A549 treated with CpdA at 1 μM for 4 hours (cell line): ENCODE data around the gene ICAM5. TPM values are rescaled to one million over a fixed set of nuclear protein-coding genes. Genes with fewer than 3 reads are reported as not detected.

Source experiments
- total RNA-seq: library from RNA; stranded (reverse); fragments of 200-300 nt; extraction: Qiagen RNA extraction; gene quantifications from 5 replicates; pipeline ENCODE4 v1.2.3, GENCODE V29; 2022; ENCODE audit warnings: low read depth

Gene ICAM5, protein sequence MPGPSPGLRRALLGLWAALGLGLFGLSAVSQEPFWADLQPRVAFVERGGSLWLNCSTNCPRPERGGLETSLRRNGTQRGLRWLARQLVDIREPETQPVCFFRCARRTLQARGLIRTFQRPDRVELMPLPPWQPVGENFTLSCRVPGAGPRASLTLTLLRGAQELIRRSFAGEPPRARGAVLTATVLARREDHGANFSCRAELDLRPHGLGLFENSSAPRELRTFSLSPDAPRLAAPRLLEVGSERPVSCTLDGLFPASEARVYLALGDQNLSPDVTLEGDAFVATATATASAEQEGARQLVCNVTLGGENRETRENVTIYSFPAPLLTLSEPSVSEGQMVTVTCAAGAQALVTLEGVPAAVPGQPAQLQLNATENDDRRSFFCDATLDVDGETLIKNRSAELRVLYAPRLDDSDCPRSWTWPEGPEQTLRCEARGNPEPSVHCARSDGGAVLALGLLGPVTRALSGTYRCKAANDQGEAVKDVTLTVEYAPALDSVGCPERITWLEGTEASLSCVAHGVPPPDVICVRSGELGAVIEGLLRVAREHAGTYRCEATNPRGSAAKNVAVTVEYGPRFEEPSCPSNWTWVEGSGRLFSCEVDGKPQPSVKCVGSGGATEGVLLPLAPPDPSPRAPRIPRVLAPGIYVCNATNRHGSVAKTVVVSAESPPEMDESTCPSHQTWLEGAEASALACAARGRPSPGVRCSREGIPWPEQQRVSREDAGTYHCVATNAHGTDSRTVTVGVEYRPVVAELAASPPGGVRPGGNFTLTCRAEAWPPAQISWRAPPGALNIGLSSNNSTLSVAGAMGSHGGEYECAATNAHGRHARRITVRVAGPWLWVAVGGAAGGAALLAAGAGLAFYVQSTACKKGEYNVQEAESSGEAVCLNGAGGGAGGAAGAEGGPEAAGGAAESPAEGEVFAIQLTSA
- 0.52 to 0.84 TPM (median 0.61 TPM) in 5 replicates for total RNA-seq

DNA sequence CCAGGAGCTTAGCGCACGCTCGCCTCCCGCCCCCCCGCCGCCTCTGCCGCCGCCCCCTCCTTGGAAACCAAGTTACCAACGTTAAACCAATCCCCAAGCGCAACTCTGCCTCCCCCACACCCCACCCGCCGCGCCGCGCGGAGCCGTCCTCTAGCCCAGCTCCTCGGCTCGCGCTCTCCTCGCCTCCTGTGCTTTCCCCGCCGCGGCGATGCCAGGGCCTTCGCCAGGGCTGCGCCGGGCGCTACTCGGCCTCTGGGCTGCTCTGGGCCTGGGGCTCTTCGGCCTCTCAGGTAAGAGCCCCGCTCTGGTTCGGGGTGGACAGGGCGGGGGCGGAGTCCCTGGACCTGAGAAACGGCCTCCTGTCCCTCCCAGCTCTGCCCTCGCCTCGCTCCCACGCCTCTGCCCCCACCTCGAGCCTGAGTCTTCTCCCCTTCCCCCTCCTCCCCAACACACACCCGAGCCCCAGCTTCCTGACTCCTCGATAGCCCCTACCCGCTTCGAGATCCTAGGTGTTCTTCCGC is at the start of gene ICAM5:
ICAM5 (plus strand) TSS at position 117 of the 521 bp plus-strand sequence; CDS start at position 209, 92 bp downstream.

DNA sequence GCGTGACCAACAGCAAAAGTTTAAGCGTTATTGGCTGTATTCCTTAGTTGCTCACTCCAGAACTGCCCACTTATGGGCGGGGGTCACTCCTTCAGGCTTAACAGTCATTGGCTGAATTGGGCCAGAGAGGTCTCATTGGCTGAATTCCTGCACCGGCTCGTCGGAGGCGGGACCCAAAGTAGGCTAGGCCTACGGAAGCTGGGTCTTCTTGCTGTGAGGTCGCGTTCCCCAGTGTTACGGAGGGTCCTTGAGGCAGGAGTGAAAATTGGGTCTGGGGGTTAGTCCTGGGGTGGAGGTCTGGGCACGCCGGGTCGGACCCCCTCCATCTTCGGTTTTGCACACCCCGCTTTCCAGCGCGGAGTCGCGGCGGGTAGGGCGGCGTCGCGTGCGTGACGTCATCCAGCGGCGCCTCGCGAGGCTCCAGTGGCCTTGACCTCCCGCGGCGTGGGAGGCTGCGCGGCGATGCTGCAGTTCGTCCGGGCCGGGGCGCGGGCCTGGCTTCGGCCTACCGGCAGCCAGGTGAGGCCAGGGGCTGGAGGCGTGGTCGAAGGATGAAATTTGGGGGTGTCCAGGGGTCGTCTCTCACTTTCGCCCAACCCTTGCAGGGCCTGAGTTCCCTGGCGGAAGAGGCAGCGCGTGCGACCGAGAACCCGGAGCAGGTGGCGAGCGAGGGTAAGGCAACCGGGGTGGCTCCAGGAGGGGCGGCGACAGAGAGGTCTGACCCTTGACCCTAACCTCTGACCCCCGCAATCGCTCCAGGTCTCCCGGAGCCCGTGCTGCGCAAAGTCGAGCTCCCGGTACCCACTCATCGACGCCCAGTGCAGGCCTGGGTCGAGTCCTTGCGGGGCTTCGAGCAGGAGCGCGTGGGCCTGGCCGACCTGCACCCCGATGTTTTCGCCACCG is 37.7 kb upstream of the ICAM5 start, which contains the start of gene MRPL4:
MRPL4 (plus strand) TSS at position 423 of the 903 bp plus-strand sequence; CDS start at position 463, 40 bp downstream.

DNA sequence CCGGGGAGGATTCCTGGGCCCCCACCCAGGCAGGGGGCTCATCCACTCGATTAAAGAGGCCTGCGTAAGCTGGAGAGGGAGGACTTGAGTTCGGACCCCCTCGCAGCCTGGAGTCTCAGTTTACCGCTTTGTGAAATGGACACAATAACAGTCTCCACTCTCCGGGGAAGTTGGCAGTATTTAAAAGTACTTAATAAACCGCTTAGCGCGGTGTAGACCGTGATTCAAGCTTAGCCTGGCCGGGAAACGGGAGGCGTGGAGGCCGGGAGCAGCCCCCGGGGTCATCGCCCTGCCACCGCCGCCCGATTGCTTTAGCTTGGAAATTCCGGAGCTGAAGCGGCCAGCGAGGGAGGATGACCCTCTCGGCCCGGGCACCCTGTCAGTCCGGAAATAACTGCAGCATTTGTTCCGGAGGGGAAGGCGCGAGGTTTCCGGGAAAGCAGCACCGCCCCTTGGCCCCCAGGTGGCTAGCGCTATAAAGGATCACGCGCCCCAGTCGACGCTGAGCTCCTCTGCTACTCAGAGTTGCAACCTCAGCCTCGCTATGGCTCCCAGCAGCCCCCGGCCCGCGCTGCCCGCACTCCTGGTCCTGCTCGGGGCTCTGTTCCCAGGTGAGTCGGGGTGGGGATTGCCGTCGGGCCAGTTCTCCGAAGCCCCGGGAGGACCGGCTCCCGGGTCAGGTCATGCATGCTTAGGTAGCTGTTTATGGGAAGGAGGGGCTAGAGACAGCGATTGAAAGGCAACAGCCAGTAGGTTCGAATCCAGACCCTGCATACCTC is 18.9 kb upstream of the ICAM5 start, which contains the start of gene ICAM1:
ICAM1 (plus strand) TSS at position 505 of the 779 bp plus-strand sequence; CDS start at position 545, 40 bp downstream.

DNA sequence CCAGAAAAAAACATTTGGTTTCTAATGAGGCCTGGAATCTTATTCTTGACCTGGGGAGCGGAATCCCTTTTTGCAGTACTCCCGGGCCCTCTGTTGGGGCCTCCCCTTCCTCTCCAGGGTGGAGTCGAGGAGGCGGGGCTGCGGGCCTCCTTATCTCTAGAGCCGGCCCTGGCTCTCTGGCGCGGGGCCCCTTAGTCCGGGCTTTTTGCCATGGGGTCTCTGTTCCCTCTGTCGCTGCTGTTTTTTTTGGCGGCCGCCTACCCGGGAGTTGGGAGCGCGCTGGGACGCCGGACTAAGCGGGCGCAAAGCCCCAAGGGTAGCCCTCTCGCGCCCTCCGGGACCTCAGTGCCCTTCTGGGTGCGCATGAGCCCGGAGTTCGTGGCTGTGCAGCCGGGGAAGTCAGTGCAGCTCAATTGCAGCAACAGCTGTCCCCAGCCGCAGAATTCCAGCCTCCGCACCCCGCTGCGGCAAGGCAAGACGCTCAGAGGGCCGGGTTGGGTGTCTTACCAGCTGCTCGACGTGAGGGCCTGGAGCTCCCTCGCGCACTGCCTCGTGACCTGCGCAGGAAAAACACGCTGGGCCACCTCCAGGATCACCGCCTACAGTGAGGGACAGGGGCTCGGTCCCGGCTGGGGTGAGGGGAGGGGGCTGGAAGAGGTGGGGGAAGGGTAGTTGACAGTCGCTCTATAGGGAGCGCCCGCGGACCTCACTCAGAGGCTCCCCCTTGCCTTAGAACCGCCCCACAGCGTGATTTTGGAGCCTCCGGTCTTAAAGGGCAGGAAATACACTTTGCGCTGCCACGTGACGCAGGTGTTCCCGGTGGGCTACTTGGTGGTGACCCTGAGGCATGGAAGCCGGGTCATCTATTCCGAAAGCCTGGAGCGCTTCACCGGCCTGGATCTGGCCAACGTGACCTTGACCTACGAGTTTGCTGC is 2.7 kb upstream of the ICAM5 start, which contains the start of gene ICAM4:
ICAM4 (plus strand) TSS at position 153 of the 935 bp plus-strand sequence; CDS start at position 211, 58 bp downstream.

DNA sequence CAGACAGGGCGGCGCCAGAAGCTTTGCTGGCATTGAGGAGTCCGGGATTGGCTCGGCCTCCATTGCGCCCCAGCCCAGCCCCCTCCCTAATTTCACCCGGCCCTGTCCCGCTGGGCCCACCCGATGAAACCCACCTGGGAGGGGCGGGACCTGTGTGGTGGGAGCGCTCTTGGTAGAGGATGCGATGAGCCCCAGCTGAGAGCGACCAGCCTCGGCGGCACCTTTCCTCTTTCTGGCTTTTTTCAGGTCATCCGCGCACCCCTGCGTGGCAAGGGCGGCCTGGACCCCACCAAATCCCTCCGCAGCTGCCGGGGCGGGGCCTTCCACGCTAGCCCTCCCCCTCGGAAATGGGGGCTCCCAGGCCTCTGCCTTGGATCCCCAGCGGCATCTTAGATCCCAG is 19.7 kb downstream of the ICAM5 start, which contains the start of gene ZGLP1:
ZGLP1 (minus strand) TSS at position 393 of the 400 bp plus-strand sequence.

DNA sequence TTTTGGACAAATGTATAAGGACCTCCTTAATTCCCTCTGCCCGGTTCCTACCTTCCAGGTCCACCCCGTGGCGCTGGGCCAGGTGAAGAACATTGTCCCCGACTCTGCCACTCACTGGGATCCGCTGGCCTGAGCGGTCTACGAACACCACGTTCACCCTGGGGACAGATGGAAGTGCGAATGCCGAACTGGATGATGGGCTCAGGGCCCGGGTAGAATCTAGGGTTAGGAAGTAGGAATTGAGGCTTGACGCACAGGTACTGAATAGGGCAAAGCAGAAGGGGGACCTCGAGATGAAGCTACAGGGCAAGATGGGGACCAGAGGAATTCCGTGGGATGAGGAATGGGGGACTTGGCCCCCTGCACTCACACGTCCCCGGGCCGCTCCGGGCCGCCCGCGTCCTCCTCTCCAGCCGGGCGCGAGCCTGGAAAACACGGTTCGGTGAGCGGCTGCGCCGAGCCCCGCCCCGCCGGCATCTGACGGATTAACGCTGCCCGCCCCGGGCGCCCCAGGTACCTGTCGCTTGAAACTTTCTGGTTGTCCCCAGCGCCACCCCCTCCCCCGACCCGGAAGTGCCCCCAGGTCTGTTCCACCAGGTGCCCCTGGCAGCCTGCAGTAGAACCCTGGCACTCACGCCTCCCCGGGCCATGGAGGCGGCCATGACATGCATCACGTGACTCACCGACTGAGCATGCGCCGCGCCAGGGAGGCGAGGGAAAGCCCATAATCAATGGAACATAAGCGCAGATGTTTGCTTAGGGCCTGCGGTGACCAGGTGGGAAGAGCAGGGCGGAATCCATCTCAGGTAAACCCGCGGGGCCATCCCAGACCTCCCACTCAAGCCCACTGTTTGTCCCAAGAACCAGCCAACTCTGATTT is 25.8 kb downstream of the ICAM5 start, which contains the start of gene FDX2:
FDX2 (minus strand) TSS at position 681 of the 880 bp plus-strand sequence; CDS start at position 662, 19 bp downstream.

DNA sequence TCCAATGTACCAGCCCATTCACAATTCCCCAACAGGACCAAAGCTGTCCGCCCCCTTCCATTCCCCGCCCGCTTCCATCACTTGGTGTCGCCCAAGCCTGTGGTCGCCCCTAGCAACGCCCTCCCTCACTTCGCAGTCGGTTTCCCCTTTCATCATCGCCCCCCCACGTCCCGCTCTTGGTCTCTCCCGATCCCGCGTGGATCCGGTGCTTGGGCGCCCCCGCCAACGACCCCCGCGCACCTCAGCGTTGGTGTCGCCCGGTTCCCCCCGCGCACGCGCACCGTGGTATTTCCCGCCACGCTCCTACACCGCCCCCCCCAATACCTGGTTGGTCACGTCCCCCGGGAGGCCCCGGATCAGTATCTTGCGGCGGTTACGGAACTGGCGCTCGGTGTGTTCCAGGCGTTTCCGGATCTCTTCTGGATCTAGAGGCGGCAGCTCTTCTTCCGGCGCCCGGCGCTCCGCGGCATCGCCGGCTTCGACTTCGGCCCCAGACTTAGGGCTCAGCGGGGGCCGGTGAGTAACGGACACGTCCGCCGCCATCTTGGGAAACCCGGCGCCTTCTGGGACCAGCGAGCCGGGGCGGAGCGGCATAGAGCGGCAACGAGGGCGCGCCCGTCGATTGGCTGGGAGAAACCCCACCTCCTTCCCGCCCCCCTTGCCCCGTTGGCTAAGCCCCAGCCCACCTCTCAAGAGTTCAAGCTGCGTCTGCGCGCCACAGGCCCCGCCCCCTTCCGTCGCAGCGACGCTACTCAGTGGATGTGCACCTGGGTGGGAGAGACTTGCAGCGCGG is 43.4 kb downstream of the ICAM5 start, which contains the start of gene RAVER1:
RAVER1 (minus strand) TSS at position 565 of the 793 bp plus-strand sequence; CDS start at position 543, 22 bp downstream.

DNA sequence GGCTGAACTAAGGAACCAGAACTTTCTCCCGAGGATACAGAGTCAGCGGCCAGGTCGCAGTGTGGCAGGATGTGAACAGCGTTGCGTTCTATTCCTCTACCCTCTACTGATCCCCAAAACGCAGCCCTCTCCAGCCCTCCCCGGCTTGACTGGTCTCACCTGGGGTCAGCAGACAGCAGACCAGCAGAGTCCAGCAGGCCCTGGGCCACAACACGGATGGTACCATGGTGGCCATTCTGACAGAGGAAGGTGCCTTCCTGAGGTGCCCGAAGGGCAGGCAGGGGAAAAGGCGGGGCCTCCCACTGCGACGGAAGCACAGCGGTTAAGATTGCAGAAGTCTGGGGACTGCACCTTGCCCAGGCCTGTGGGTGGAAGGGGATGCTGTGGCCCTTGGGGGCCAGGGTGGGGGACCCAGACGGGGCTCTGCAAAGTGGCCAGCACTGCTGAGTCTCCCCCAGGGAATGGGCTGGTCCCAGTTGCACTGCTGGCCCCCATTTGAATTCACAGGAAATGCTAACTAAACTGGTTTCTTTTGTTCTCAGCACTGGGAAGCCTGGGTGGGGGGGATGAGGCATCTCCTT is 49.7 kb downstream of the ICAM5 start, which contains the start of gene ICAM3:
ICAM3 (minus strand) TSS at position 245 of the 581 bp plus-strand sequence; CDS start at position 235, 10 bp downstream.

Other genes with a start within 250 kb of the ICAM5 start
- 7.2 to 8.7 TPM (median 8.0 TPM) in 5 replicates for gene SHFL, start 203.6 kb upstream of the ICAM5 start, total RNA-seq
- 0.07 to 0.27 TPM (median 0.08 TPM) in 5 replicates for gene ANGPTL6, start 187.3 kb upstream of the ICAM5 start, total RNA-seq
- 41.6 to 62.8 TPM (median 53.8 TPM) in 5 replicates for gene PPAN, start 183.6 kb upstream of the ICAM5 start, total RNA-seq
- 6.8 to 13.7 TPM (median 7.8 TPM) in 5 replicates for gene P2RY11, start 178.3 kb upstream of the ICAM5 start, total RNA-seq
- gene EIF3G, start 170.1 kb upstream of the ICAM5 start, total RNA-seq: 163 to 185 TPM (median 168 TPM) in 5 replicates
- 63.0 to 73.0 TPM (median 65.9 TPM) in 5 replicates for gene DNMT1, start 95.0 kb upstream of the ICAM5 start, total RNA-seq
- gene S1PR2, start 58.6 kb upstream of the ICAM5 start, total RNA-seq: 1.0 to 1.6 TPM (median 1.2 TPM) in 5 replicates
- 55.5 to 80.2 TPM (median 74.8 TPM) in 5 replicates for gene MRPL4, start 37.7 kb upstream of the ICAM5 start, total RNA-seq
- gene ICAM1, start 18.8 kb upstream of the ICAM5 start, total RNA-seq: 3.4 to 7.4 TPM (median 4.9 TPM) in 5 replicates
- gene ICAM4, start 3.0 kb upstream of the ICAM5 start, total RNA-seq: 0.10 to 0.20 TPM in 2 of 5 replicates, not detected in the others
- gene ZGLP1, start 19.9 kb downstream of the ICAM5 start, total RNA-seq: 0.82 to 3.4 TPM (median 2.0 TPM) in 5 replicates
- 26.3 to 41.5 TPM (median 33.5 TPM) in 5 replicates for gene FDX2, start 26.1 kb downstream of the ICAM5 start, total RNA-seq
- 21.6 to 31.6 TPM (median 29.0 TPM) in 5 replicates for gene RAVER1, start 43.6 kb downstream of the ICAM5 start, total RNA-seq
- 5.2 to 10.3 TPM (median 10.0 TPM) in 5 replicates for gene ICAM3, start 49.7 kb downstream of the ICAM5 start, total RNA-seq
- gene TYK2, start 90.6 kb downstream of the ICAM5 start, total RNA-seq: 34.1 to 48.3 TPM (median 45.9 TPM) in 5 replicates
- 159 to 206 TPM (median 185 TPM) in 5 replicates for gene CDC37, start 113.6 kb downstream of the ICAM5 start, total RNA-seq
- gene PDE4A, start 130.6 kb downstream of the ICAM5 start, total RNA-seq: 3.7 to 5.2 TPM (median 5.1 TPM) in 5 replicates
- 52.6 to 73.6 TPM (median 67.5 TPM) in 5 replicates for gene KEAP1, start 213.4 kb downstream of the ICAM5 start, total RNA-seq
- gene S1PR5, start 227.5 kb downstream of the ICAM5 start, total RNA-seq: 1.7 to 2.6 TPM (median 2.3 TPM) in 5 replicates